HepG2 (cell line): ENCODE data around the gene COL4A2.

Experiments
- EZH2 ChIP-seq: conservative IDR thresholded peaks from 2 replicates; pipeline ENCODE4 v1.6.1; 2012; ENCODE audit warnings: mild to moderate bottlenecking, low read depth, low read length, moderate library complexity
- MXI1 ChIP-seq: IDR thresholded peaks from 3 replicates; pipeline ENCODE4 v1.6.1; 2012; ENCODE audit warnings: low read depth, low read length, inconsistent platforms, borderline replicate concordance
- NFE2 ChIP-seq: sonication (generic); formaldehyde crosslinking; IDR thresholded peaks from 2 replicates; pipeline ENCODE4 v1.4.0; 2020; ENCODE audit warnings: missing genetic modification reagents
- SIX4 ChIP-seq: sonication (generic); formaldehyde crosslinking; IDR thresholded peaks from 2 replicates; pipeline ENCODE4 v1.4.0; 2020; ENCODE audit warnings: missing genetic modification reagents
- TCF7L2 ChIP-seq: IDR thresholded peaks from 2 replicates; pipeline ENCODE4 v1.6.1; 2011; ENCODE audit warnings: mild to moderate bottlenecking, low read depth, low read length, moderate library complexity
- ZNF75D ChIP-seq: sonication (generic); formaldehyde crosslinking; IDR thresholded peaks from 2 replicates; pipeline ENCODE4 v1.8.1; 2023; ENCODE audit warnings: missing genetic modification reagents, mild to moderate bottlenecking, borderline replicate concordance
- TF ChIP-seq, protein P1 (sequence below): sonication (generic); formaldehyde crosslinking; IDR thresholded peaks from 2 replicates; pipeline ENCODE4 v1.4.0; 2020; ENCODE audit warnings: missing genetic modification reagents

DNA sequence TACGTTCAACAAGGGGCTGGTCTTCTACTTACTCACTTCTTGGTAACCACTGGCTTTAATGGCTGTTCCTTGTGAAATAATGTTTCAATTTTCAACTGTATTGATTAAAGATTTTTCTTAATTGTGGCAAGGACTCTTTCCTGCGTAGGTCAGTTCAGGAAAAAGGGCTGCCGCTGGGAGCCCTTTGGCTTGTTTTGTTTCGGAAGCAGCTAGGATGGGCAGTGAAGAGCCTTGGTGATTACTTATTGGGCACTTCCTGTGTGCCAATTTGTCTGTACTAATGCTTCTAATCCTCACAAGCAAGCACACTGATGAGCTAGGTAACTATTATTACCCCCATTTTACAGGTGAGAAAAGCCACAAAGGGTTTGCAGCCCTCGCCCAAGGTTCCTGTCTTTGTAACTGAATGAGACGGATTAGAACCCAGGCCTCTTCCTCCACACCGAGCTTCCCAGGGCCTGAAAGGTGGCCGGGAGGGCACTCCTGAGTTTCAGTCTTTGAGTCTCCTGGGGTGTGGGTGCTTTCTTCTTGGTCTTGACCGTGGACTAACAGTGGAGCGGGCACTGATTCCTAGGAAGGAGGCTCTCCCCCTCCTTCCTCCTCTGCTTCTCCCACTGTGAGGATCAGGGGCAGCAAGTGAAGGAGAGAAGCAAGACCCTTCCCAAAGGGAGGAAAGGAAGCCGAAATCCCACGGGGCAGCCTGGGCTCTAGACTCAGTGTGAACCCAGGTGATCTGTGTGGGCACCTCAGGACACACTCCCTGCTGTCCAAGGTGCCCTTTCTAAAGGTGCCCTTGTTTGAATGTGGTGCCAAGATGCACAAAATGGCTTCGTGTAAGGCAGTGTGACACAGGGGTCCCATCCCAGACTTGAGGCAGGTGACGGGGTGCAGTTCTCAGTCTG lies 3.7 kb downstream of the COL4A2 start:
- no peak for TF ChIP-seq EZH2
- TF ChIP-seq, protein P1, sequence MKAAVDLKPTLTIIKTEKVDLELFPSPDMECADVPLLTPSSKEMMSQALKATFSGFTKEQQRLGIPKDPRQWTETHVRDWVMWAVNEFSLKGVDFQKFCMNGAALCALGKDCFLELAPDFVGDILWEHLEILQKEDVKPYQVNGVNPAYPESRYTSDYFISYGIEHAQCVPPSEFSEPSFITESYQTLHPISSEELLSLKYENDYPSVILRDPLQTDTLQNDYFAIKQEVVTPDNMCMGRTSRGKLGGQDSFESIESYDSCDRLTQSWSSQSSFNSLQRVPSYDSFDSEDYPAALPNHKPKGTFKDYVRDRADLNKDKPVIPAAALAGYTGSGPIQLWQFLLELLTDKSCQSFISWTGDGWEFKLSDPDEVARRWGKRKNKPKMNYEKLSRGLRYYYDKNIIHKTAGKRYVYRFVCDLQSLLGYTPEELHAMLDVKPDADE: no peak
- TF ChIP-seq MXI1: no peak
- TF ChIP-seq NFE2 (CRISPR knock-in tag): no peak
- no peak for TF ChIP-seq ZNF75D (CRISPR knock-in tag)
- TF ChIP-seq SIX4 (CRISPR knock-in tag): no peak
- no peak for TF ChIP-seq TCF7L2
